ENCODE measurements around the gene FGD2.

DNA sequence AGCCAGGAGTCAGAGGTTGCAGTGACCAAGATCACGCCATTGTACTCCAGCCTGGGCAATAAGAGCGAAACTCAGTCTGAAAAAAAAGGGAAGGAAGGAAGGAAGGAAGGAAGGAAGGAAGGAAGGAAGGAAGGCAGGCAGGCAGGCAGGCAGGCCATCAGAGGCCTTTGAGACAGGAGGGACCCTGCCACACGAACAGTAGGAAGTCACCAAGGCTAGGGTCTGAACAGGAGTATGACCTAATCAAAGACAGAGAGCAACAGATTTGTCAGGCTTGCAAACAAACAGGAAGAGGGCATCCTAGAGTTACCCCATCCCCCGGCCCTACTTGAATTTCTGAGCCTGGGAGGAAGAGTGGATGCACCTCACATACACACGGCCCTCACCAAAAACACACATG is 67.1 kb downstream of the FGD2 start:
- TF ChIP-seq, protein P1, sequence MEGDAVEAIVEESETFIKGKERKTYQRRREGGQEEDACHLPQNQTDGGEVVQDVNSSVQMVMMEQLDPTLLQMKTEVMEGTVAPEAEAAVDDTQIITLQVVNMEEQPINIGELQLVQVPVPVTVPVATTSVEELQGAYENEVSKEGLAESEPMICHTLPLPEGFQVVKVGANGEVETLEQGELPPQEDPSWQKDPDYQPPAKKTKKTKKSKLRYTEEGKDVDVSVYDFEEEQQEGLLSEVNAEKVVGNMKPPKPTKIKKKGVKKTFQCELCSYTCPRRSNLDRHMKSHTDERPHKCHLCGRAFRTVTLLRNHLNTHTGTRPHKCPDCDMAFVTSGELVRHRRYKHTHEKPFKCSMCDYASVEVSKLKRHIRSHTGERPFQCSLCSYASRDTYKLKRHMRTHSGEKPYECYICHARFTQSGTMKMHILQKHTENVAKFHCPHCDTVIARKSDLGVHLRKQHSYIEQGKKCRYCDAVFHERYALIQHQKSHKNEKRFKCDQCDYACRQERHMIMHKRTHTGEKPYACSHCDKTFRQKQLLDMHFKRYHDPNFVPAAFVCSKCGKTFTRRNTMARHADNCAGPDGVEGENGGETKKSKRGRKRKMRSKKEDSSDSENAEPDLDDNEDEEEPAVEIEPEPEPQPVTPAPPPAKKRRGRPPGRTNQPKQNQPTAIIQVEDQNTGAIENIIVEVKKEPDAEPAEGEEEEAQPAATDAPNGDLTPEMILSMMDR (IDR thresholded peaks at IDR 0.05) = no peak
- TF ChIP-seq POLR2A (IDR thresholded peaks at IDR 0.05) = no peak
- TF ChIP-seq EP300 (IDR thresholded peaks at IDR 0.05) = no peak
